Lower leg skin (tissue), 3 donors: Measurements from ENCODE around the gene KRTAP2-2.
"Not testable (repeated sequence)": the region's sequence is repeated elsewhere in the genome, so short reads cannot be mapped to it uniquely, and the experiment has no call there.

ENCODE experiments used
- POLR2A ChIP-seq, 2 donors: fragments of 450-650 bp; IDR thresholded peaks; one replicate each; pipeline ENCODE4 v1.6.1; 2016 to 2017; ENCODE audit warnings: antibody characterized with exemption in 2 of 2, mild to moderate bottlenecking in 1 of 2, moderate library complexity in 1 of 2
- TF ChIP-seq, protein P1 (sequence below), 3 donors: fragments of 450-650 bp; IDR thresholded peaks; one replicate each; pipeline ENCODE4 v1.5.1; 2016; ENCODE audit warnings: antibody characterized with exemption in 3 of 3, mild to moderate bottlenecking in 3 of 3, moderate library complexity in 2 of 3

GRCh38 chr17:41083427-41083826 is 28.4 kb upstream of the KRTAP2-2 start:
- TF ChIP-seq, protein P1, sequence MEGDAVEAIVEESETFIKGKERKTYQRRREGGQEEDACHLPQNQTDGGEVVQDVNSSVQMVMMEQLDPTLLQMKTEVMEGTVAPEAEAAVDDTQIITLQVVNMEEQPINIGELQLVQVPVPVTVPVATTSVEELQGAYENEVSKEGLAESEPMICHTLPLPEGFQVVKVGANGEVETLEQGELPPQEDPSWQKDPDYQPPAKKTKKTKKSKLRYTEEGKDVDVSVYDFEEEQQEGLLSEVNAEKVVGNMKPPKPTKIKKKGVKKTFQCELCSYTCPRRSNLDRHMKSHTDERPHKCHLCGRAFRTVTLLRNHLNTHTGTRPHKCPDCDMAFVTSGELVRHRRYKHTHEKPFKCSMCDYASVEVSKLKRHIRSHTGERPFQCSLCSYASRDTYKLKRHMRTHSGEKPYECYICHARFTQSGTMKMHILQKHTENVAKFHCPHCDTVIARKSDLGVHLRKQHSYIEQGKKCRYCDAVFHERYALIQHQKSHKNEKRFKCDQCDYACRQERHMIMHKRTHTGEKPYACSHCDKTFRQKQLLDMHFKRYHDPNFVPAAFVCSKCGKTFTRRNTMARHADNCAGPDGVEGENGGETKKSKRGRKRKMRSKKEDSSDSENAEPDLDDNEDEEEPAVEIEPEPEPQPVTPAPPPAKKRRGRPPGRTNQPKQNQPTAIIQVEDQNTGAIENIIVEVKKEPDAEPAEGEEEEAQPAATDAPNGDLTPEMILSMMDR (IDR thresholded peaks at IDR 0.05): not testable (repeated sequence)
- not testable (repeated sequence) for TF ChIP-seq POLR2A (IDR thresholded peaks at IDR 0.05)
